GM06990 (cell line): ENCODE data around the gene EPHB3.

Source experiments
- DNase-seq: peaks from one replicate; pipeline ENCODE4 v3.0.0-alpha.2; 2011; ENCODE audit not compliant: insufficient read length; ENCODE audit errors: extremely low read depth
- H3K27me3 ChIP-seq: replicated peaks from 2 replicates; pipeline ENCODE4 v1.6.0; 2011; ENCODE audit warnings: low read length; ENCODE audit not compliant: control insufficient read depth, insufficient read depth
- H3K36me3 ChIP-seq: 2 replicates; pipeline ENCODE4 v1.5.1; 2011; ENCODE audit warnings: low read length; ENCODE audit not compliant: control insufficient read depth, insufficient read depth
- H3K4me3 ChIP-seq: replicated peaks from 2 replicates; pipeline ENCODE4 v1.5.1; 2011; ENCODE audit warnings: low read depth, mild to moderate bottlenecking, control low read depth, low read length
- TF ChIP-seq, protein P1 (sequence below): IDR thresholded peaks from 2 replicates; pipeline ENCODE4 v1.5.1; 2011; ENCODE audit warnings: low read length, control low read depth, mild to moderate bottlenecking, inconsistent platforms; ENCODE audit not compliant: insufficient read depth, poor library complexity, severe bottlenecking

The EPHB3 gene

DNA sequence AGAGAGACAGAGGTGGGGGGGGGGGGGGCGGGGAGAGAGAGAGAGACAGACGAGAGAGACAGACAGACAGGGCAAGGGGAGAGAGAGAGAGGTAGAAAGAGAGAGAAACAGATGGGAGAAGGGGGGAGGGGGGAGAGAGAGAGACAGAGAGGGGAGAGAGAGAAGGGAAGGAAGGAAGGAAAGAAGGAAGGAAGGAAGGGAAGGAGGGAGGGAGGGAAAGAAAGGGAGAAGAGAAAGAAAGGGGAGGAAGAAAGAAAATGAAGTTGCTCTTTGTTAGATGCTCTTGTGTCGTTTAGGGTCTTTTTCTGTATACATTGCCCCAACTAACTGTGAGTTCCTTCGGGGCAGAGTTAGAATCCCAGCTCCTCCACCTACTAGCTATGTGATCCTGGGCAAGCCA lies 19.0 kb upstream of the EPHB3 start:
- DNase-seq = no peak
- no peaks in the 10 kb centered on the region; the same call in 1 of the 2 replicates for H3K27me3 ChIP-seq
- no peaks in the 10 kb centered on the region for H3K36me3 ChIP-seq
- H3K4me3 ChIP-seq = no peak overlapping the region
- TF ChIP-seq, protein P1, sequence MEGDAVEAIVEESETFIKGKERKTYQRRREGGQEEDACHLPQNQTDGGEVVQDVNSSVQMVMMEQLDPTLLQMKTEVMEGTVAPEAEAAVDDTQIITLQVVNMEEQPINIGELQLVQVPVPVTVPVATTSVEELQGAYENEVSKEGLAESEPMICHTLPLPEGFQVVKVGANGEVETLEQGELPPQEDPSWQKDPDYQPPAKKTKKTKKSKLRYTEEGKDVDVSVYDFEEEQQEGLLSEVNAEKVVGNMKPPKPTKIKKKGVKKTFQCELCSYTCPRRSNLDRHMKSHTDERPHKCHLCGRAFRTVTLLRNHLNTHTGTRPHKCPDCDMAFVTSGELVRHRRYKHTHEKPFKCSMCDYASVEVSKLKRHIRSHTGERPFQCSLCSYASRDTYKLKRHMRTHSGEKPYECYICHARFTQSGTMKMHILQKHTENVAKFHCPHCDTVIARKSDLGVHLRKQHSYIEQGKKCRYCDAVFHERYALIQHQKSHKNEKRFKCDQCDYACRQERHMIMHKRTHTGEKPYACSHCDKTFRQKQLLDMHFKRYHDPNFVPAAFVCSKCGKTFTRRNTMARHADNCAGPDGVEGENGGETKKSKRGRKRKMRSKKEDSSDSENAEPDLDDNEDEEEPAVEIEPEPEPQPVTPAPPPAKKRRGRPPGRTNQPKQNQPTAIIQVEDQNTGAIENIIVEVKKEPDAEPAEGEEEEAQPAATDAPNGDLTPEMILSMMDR = no peak

DNA sequence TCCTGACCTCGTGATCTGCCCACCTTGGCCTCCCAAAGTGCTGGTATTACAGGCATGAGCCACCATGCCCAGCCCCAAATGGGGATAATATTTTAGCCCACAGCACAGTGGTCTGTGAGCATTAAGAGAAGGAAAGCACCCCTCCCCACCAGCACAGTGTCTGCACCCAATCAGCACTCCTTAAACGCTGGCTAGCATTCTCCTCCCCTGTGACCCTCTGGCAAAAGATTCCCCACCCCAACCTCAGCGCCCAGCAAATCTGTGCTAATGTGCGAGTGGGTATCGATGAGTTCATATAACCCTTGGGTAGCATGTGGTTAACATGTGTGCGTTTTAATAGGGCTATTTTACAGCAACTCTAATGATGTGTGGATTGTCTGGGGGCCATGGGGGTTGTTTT lies 18.3 kb upstream of the EPHB3 start:
- Histone ChIP-seq H3K4me3 (no peak overlapping the region), H3K27me3 (no peaks in the 10 kb centered on the region; the same call in 1 of the 2 replicates), H3K36me3 (no peaks in the 10 kb centered on the region)
- TF ChIP-seq, protein P1 = no peak
- DNase-seq = no peak

GRCh38 chr3:184543843-184544512 lies 17.6 kb upstream of the EPHB3 start:
- H3K4me3 ChIP-seq = no peak overlapping the region
- DNase-seq = peak; percentile 45

GRCh38 chr3:184544513-184544861 lies 17.1 kb upstream of the EPHB3 start:
- H3K36me3 ChIP-seq = no peaks in the 10 kb centered on the region
- TF ChIP-seq, protein P1 = no peak
- DNase-seq = no peak
- H3K27me3 ChIP-seq = no peaks in the 10 kb centered on the region
- no peak overlapping the region for H3K4me3 ChIP-seq

More at GRCh38 chr3:184543843-184544512, 17.6 kb upstream of the EPHB3 start:
- Histone ChIP-seq H3K27me3 (no peaks in the 10 kb centered on the region), H3K36me3 (no peaks in the 10 kb centered on the region)
- TF ChIP-seq, protein P1 = peak; percentile 80

DNA sequence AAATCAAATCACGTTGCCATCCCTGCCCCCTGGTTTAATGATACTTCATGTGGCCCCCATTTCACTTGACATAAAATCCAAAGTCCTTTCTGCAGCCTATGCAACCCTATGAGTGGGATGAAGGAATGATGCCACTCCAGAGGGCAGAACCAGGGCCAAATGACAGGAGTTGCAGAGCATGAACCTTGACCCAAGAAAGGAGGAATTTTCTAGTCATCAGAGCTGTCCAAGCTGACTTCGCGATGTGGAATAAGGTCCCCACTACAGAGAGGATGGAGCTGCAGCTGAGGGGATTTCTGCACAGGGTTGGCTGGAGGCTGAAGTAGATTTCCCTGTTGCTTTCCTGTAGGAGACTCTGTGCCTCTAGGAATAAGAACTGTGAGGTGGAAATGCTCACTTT lies 15.8 kb upstream of the EPHB3 start:
- H3K27me3 ChIP-seq = no peaks in the 10 kb centered on the region
- DNase-seq = no peak
- TF ChIP-seq, protein P1 = no peak
- no peak overlapping the region for H3K4me3 ChIP-seq
- no peaks in the 10 kb centered on the region for H3K36me3 ChIP-seq

GRCh38 chr3:184546252-184546651 lies 15.3 kb upstream of the EPHB3 start:
- DNase-seq = no peak
- TF ChIP-seq, protein P1 = no peak
- H3K36me3 ChIP-seq = no peaks in the 10 kb centered on the region
- no peak overlapping the region for H3K4me3 ChIP-seq
- no peaks in the 10 kb centered on the region for H3K27me3 ChIP-seq
